Panc1 (cell line): ENCODE data around the gene TENM3. TPM values are rescaled to one million over a fixed set of nuclear protein-coding genes. Genes with fewer than 3 reads are reported as not detected.

ENCODE experiments used
- ATAC-seq: fragments of 200-7000 bp; cut with Tn5 transposase; 2 replicates; pipeline ENCODE4 v1.9.1; 2020; ENCODE audit warnings: mild to moderate bottlenecking, moderate library complexity
- BruUV-seq: library from RNA; stranded (reverse); fragments of 400-500 nt; replicated peaks from 2 replicates; lab custom pipeline; 2021; lab: Mats Ljungman, UMichigan
- CTCF ChIA-PET: fragments of 300-600 bp; sonication (Branson Sonifier 250); formaldehyde crosslinking; loops from one replicate; lab custom pipeline; 2022; ENCODE audit warnings: antibody characterized with exemption; lab: Charles Lee
- POLR2A ChIA-PET: fragments of 300-600 bp; sonication (Branson Sonifier 250); formaldehyde crosslinking; loops from one replicate; lab custom pipeline; 2022; ENCODE audit warnings: antibody characterized with exemption; lab: Charles Lee
- DNase-seq: peaks from one replicate; pipeline ENCODE4 v3.0.0-alpha.2; 2010; ENCODE audit warnings: low read depth, low spot score
- H3K27ac ChIP-seq: 2 replicates; pipeline ENCODE4 v1.5.1; 2011; ENCODE audit warnings: mild to moderate bottlenecking, low read length, inconsistent platforms
- H3K27me3 ChIP-seq: fragments of 200-500 bp; sonication (Bioruptor generic); 2 replicates; pipeline ENCODE4 v1.6.0; 2014; ENCODE audit warnings: low read length, inconsistent platforms; ENCODE audit not compliant: control insufficient read depth, insufficient read depth
- H3K36me3 ChIP-seq: fragments of 200-500 bp; sonication (Bioruptor generic); 2 replicates; pipeline ENCODE4 v1.5.1; 2014; ENCODE audit warnings: inconsistent platforms, mild to moderate bottlenecking, low read length, moderate library complexity; ENCODE audit not compliant: control insufficient read depth, insufficient read depth
- H3K4me1 ChIP-seq: 2 replicates; pipeline ENCODE4 v1.5.1; 2011; ENCODE audit warnings: inconsistent platforms, mild to moderate bottlenecking, low read length, moderate library complexity; ENCODE audit not compliant: control insufficient read depth, insufficient read depth
- H3K4me3 ChIP-seq, 2 experiments: 2 replicates each; pipeline ENCODE4 v1.5.1; 2011 to 2012; ENCODE audit warnings: low read depth in 2 of 2, low read length in 2 of 2, mild to moderate bottlenecking in 2 of 2, inconsistent platforms in 1 of 2, moderate library complexity in 1 of 2
- H3K9me3 ChIP-seq: fragments of 200-500 bp; sonication (Bioruptor generic); 2 replicates; pipeline ENCODE4 v1.5.1; 2014; ENCODE audit warnings: low read depth, mild to moderate bottlenecking, inconsistent platforms, low read length, moderate library complexity; ENCODE audit not compliant: control insufficient read depth, insufficient read depth
- POLR2AphosphoS5 ChIP-seq: IDR thresholded peaks from 2 replicates; pipeline ENCODE4 v1.6.1; 2012; ENCODE audit warnings: mild to moderate bottlenecking, low read depth, low read length, moderate library complexity
- SIN3A ChIP-seq: IDR thresholded peaks from 2 replicates; pipeline ENCODE4 v1.6.1; 2012; ENCODE audit warnings: low read depth, mild to moderate bottlenecking, low read length, moderate library complexity, borderline replicate concordance; ENCODE audit not compliant: insufficient read depth
- TCF7L2 ChIP-seq: IDR thresholded peaks from 2 replicates; pipeline ENCODE4 v1.6.1; 2011; ENCODE audit warnings: mild to moderate bottlenecking, low read depth, low read length, inconsistent platforms
- in situ Hi-C: cut with HindIII; loops from 2 replicates; pipeline ENCODE4 v1.10.0; 2016; ENCODE audit warnings: low sequenced_read_pairs, low pct_unique_long_range_greater_than_20kb
- intact Hi-C: fragments of 100-400 bp; cut with micrococcal nuclease; formaldehyde crosslinking; loops from one replicate; pipeline ENCODE4 v1.10.0; 2022; ENCODE audit not compliant: unreplicated experiment
- total RNA-seq: library from RNA; stranded (reverse); gene quantifications from one replicate; pipeline ENCODE4 v1.2.1, GENCODE V29; 2021; ENCODE audit not compliant: unreplicated experiment
- TF ChIP-seq, protein P1 (sequence below): fragments of 450-650 bp; IDR thresholded peaks from 2 replicates; pipeline ENCODE4 v1.5.1; 2017; ENCODE audit warnings: mild to moderate bottlenecking
- TF ChIP-seq, protein P2 (sequence below), 2 experiments: IDR thresholded peaks; 2 replicates each; pipeline ENCODE4 v1.6.1; 2011 to 2012; ENCODE audit warnings: low read depth in 2 of 2, control low read depth in 1 of 2, low read length in 1 of 2, mild to moderate bottlenecking in 1 of 2, moderate library complexity in 1 of 2; ENCODE audit not compliant: insufficient read depth in 1 of 2

Gene TENM3
- total RNA-seq, 1 experiment from 2014 or later, result 0.95 TPM

DNA sequence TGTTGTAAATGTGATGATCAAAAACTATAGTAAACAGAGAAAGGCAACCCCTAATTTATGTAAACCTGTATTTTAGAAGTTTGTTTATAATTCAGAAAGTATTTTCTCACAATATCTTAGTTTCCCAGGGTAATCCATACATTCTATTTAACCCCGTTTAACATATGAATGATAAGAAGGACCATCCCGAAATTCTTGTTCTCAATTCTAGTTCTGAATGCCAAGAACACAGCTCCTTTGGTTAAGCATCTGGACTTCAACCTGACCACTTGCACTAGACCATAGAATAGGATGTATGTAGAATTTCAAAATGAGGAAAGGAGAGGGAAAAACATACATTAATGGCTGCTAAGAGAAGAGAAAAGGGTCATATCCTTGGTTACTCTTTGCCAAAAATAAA lies 227.0 kb downstream of the TENM3 start:
- no TSS peak for BruUV-seq
- POLR2A ChIA-PET, result no interaction called here
- no peaks in the 10 kb centered on the region for H3K4me1 ChIP-seq
- no peak for ATAC-seq
- DNase-seq, result no peak
- no peaks in the 10 kb centered on the region for H3K9me3 ChIP-seq
- no peaks in the 10 kb centered on the region for H3K27me3 ChIP-seq
- no peak overlapping the region for H3K4me3 ChIP-seq
- in situ Hi-C loops, result no loop called here
- H3K27ac ChIP-seq, result no peak overlapping the region
- TF ChIP-seq SIN3A (no peak), POLR2AphosphoS5 (no peak)
- TF ChIP-seq, protein P1, sequence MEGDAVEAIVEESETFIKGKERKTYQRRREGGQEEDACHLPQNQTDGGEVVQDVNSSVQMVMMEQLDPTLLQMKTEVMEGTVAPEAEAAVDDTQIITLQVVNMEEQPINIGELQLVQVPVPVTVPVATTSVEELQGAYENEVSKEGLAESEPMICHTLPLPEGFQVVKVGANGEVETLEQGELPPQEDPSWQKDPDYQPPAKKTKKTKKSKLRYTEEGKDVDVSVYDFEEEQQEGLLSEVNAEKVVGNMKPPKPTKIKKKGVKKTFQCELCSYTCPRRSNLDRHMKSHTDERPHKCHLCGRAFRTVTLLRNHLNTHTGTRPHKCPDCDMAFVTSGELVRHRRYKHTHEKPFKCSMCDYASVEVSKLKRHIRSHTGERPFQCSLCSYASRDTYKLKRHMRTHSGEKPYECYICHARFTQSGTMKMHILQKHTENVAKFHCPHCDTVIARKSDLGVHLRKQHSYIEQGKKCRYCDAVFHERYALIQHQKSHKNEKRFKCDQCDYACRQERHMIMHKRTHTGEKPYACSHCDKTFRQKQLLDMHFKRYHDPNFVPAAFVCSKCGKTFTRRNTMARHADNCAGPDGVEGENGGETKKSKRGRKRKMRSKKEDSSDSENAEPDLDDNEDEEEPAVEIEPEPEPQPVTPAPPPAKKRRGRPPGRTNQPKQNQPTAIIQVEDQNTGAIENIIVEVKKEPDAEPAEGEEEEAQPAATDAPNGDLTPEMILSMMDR, result no peak
- TF ChIP-seq, protein P2, sequence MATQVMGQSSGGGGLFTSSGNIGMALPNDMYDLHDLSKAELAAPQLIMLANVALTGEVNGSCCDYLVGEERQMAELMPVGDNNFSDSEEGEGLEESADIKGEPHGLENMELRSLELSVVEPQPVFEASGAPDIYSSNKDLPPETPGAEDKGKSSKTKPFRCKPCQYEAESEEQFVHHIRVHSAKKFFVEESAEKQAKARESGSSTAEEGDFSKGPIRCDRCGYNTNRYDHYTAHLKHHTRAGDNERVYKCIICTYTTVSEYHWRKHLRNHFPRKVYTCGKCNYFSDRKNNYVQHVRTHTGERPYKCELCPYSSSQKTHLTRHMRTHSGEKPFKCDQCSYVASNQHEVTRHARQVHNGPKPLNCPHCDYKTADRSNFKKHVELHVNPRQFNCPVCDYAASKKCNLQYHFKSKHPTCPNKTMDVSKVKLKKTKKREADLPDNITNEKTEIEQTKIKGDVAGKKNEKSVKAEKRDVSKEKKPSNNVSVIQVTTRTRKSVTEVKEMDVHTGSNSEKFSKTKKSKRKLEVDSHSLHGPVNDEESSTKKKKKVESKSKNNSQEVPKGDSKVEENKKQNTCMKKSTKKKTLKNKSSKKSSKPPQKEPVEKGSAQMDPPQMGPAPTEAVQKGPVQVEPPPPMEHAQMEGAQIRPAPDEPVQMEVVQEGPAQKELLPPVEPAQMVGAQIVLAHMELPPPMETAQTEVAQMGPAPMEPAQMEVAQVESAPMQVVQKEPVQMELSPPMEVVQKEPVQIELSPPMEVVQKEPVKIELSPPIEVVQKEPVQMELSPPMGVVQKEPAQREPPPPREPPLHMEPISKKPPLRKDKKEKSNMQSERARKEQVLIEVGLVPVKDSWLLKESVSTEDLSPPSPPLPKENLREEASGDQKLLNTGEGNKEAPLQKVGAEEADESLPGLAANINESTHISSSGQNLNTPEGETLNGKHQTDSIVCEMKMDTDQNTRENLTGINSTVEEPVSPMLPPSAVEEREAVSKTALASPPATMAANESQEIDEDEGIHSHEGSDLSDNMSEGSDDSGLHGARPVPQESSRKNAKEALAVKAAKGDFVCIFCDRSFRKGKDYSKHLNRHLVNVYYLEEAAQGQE (IDR thresholded peaks at IDR 0.05; ENCODE audit: insufficient read depth in 1 of 2, low read depth in 2 of 2, low read length in 1 of 2), result no peak
- H3K36me3 ChIP-seq, result no peaks in the 10 kb centered on the region
- CTCF ChIA-PET, result no interaction called here
- intact Hi-C loops, result loop anchor here (10.0 kb wide), 1 partner anchor 455 kb away; no protein-coding TSS in a partner anchor

DNA sequence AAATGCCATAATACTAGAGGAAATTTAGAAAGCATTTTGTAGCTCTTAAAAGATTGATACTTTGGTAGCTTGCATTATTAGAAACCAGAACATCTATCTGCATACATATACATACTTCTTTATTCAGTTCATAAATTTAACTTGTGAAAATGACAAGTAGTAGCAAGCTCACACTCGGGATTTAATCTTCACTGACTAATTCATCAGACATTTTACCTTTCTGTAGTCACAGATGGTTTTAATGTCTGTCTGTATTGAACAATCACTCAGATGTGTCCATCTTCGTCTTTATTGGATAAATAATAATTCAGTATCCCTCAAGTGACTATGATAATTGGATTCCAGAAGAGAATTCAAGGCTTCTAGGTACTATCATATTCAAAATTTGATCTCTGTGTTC lies 232.3 kb downstream of the TENM3 start:
- in situ Hi-C loops, result no loop called here
- no TSS peak for BruUV-seq
- H3K4me1 ChIP-seq, result no peaks in the 10 kb centered on the region
- TF ChIP-seq, protein P1, result no peak
- TF ChIP-seq, protein P2 (IDR thresholded peaks at IDR 0.05; ENCODE audit: insufficient read depth in 1 of 2, low read depth in 2 of 2, low read length in 1 of 2), result no peak
- TF ChIP-seq TCF7L2 (no peak), POLR2AphosphoS5 (no peak), SIN3A (no peak)
- H3K36me3 ChIP-seq, result no peaks in the 10 kb centered on the region
- no peaks in the 10 kb centered on the region for H3K9me3 ChIP-seq
- no peak overlapping the region for H3K27ac ChIP-seq
- ATAC-seq, result no peak
- ChIA-PET CTCF (no interaction called here), POLR2A (no interaction called here)
- intact Hi-C loops, result loop anchor here (5.0 to 10.0 kb wide), 2 partner anchors 327 to 449 kb away; no protein-coding TSS in a partner anchor
- DNase-seq, result no peak
- H3K27me3 ChIP-seq, result no peaks in the 10 kb centered on the region
- no peak overlapping the region for H3K4me3 ChIP-seq
